HCT116 (cell line): ENCODE measurements around the gene PDCD2. TPM values are rescaled to one million over a fixed set of nuclear protein-coding genes. Genes with fewer than 3 reads are reported as not detected.

ENCODE experiments used
- ATAC-seq: fragments of 200-7000 bp; cut with Tn5 transposase; 2 replicates; pipeline ENCODE4 v1.9.1; 2020; ENCODE audit warnings: mild to moderate bottlenecking, moderate library complexity
- BruUV-seq: library from RNA; stranded (reverse); fragments of 400-500 nt; replicated peaks from 2 replicates; lab custom pipeline; 2021; lab: Mats Ljungman, UMichigan
- CTCF ChIA-PET: fragments of 300-600 bp; sonication (Branson Sonifier 250); formaldehyde crosslinking; loops from one replicate; lab custom pipeline; 2021; ENCODE audit warnings: antibody characterized with exemption; lab: Charles Lee
- POLR2A ChIA-PET: fragments of 300-600, 350-600 bp; sonication (Branson Sonifier 250); formaldehyde crosslinking; loops from one replicate; lab custom pipeline; 2021; ENCODE audit warnings: antibody characterized with exemption; lab: Charles Lee
- RAD21 ChIA-PET, 2 experiments: fragments of 300-600 bp; sonication (Branson Sonifier 250); formaldehyde crosslinking; loops; one replicate each; lab custom pipeline; 2023; ENCODE audit warnings: low total read pairs in 2 of 2; ENCODE audit not compliant: uncharacterized antibody in 2 of 2, unreplicated experiment in 2 of 2, low non-redundant PET in 1 of 2; lab: Charles Lee
- DNase-seq: peaks from one replicate; pipeline ENCODE4 v3.0.0-alpha.2; 2010; ENCODE audit warnings: low read depth, low spot score
- H2AFZ ChIP-seq: fragments of 200-600 bp; shearing (Covaris generic), sonication (generic); 2 replicates; pipeline ENCODE4 v1.6.1; 2017; ENCODE audit warnings: low read depth, mixed run types, mixed read lengths, antibody characterized with exemption, low read length; ENCODE audit not compliant: poor library complexity, severe bottlenecking
- H3K27ac ChIP-seq: 2 replicates; pipeline ENCODE4 v1.5.1; 2012; ENCODE audit warnings: low read depth, low read length
- H3K27me3 ChIP-seq: fragments of 200-600 bp; sonication (generic); 2 replicates; pipeline ENCODE4 v1.6.1; 2016; ENCODE audit warnings: mixed run types, low read length, mixed read lengths; ENCODE audit not compliant: insufficient read depth
- H3K36me3 ChIP-seq, 2 experiments: fragments of 200-500 bp in 1 of 2; fragments of 200-600 bp in 1 of 2; sonication (Bioruptor generic) in 1 of 2; sonication (generic) in 1 of 2; 2 replicates each; pipeline versions ENCODE4 v1.5.1 to v1.6.1; 2014 to 2016; ENCODE audit warnings: low read length in 2 of 2, inconsistent platforms in 1 of 2, mixed read lengths in 1 of 2, mixed run types in 1 of 2; ENCODE audit not compliant: insufficient read depth in 2 of 2, control insufficient read depth in 1 of 2
- H3K4me1 ChIP-seq, 2 experiments: fragments of 200-600 bp in 1 of 2; sonication (generic) in 1 of 2; 2 replicates each; pipeline versions ENCODE4 v1.5.1 to v1.6.1; 2012 to 2017; ENCODE audit warnings: low read length in 2 of 2, inconsistent platforms in 1 of 2, mild to moderate bottlenecking in 1 of 2, mixed read lengths in 1 of 2, mixed run types in 1 of 2, moderate library complexity in 1 of 2; ENCODE audit not compliant: insufficient read depth in 2 of 2, control insufficient read depth in 1 of 2
- H3K4me2 ChIP-seq: fragments of 200-600 bp; sonication (generic); 2 replicates; pipeline ENCODE4 v1.6.1; 2017; ENCODE audit warnings: mixed run types, low read length, mixed read lengths
- H3K4me3 ChIP-seq, 2 experiments: fragments of 200-600 bp in 1 of 2; sonication (generic) in 1 of 2; replicated peaks in 1 of 2; 2 replicates each; pipeline ENCODE4 v1.5.1; 2011 to 2016; ENCODE audit warnings: low read length in 2 of 2, control low read depth in 1 of 2, low read depth in 1 of 2, mild to moderate bottlenecking in 1 of 2, mixed read lengths in 1 of 2, mixed run types in 1 of 2
- H3K79me2 ChIP-seq: fragments of 200-600 bp; sonication (generic); 2 replicates; pipeline ENCODE4 v1.6.1; 2017; ENCODE audit warnings: mild to moderate bottlenecking, mixed run types, low read length, moderate library complexity, mixed read lengths; ENCODE audit not compliant: insufficient read depth
- H3K9ac ChIP-seq: fragments of 200-600 bp; sonication (generic); 2 replicates; pipeline ENCODE4 v1.6.1; 2016; ENCODE audit warnings: low read length, mixed read lengths
- H3K9me2 ChIP-seq: fragments of 200-600 bp; sonication (generic), shearing (Covaris generic); 2 replicates; pipeline ENCODE4 v1.6.1; 2017; ENCODE audit warnings: mixed run types, mild to moderate bottlenecking, moderate library complexity; ENCODE audit not compliant: insufficient read depth
- H3K9me3 ChIP-seq, 2 experiments: fragments of 200-500 bp in 1 of 2; fragments of 200-600 bp in 1 of 2; sonication (Bioruptor generic) in 1 of 2; sonication (generic) in 1 of 2; 2 replicates each; pipeline ENCODE4 v1.6.1; 2014 to 2017; ENCODE audit warnings: low read length in 2 of 2, mixed read lengths in 2 of 2, inconsistent platforms in 1 of 2, low read depth in 1 of 2, mild to moderate bottlenecking in 1 of 2, mixed run types in 1 of 2, moderate library complexity in 1 of 2; ENCODE audit not compliant: control insufficient read depth in 1 of 2, insufficient read depth in 1 of 2
- H4K20me1 ChIP-seq: fragments of 200-600 bp; sonication (generic), shearing (Covaris generic); 2 replicates; pipeline ENCODE4 v1.6.1; 2017; ENCODE audit warnings: mixed run types, mild to moderate bottlenecking, moderate library complexity; ENCODE audit not compliant: insufficient read depth
- EGR1 ChIP-seq: IDR thresholded peaks from 2 replicates; pipeline ENCODE4 v1.6.1; 2012; ENCODE audit warnings: low read depth
- SIN3A ChIP-seq: IDR thresholded peaks from 2 replicates; pipeline ENCODE4 v1.6.1; 2012; ENCODE audit warnings: low read depth
- SP1 ChIP-seq: IDR thresholded peaks from 2 replicates; pipeline ENCODE4 v1.6.1; 2012; ENCODE audit warnings: low read depth
- SRF ChIP-seq: IDR thresholded peaks from 2 replicates; pipeline ENCODE4 v1.6.1; 2012; ENCODE audit warnings: low read depth
- ZNF274 ChIP-seq: fragments of 200-500 bp; sonication (Bioruptor generic); IDR thresholded peaks from 2 replicates; pipeline ENCODE4 v1.6.1; 2014; ENCODE audit warnings: mild to moderate bottlenecking, low read depth, low read length, inconsistent platforms
- intact Hi-C: fragments of 100-400 bp; cut with micrococcal nuclease; formaldehyde crosslinking; loops from 2 replicates; pipeline ENCODE4 v1.10.0; 2022
- total RNA-seq: library from RNA; stranded (reverse); gene quantifications from one replicate; pipeline ENCODE4 v1.2.1, GENCODE V29; 2021; ENCODE audit not compliant: unreplicated experiment
- TF ChIP-seq, protein P1 (sequence below): IDR thresholded peaks from 2 replicates; pipeline ENCODE4 v1.6.1; 2012; ENCODE audit warnings: low read depth

PDCD2 gene
- total RNA-seq, 1 experiment from 2014 or later: 127 TPM

DNA sequence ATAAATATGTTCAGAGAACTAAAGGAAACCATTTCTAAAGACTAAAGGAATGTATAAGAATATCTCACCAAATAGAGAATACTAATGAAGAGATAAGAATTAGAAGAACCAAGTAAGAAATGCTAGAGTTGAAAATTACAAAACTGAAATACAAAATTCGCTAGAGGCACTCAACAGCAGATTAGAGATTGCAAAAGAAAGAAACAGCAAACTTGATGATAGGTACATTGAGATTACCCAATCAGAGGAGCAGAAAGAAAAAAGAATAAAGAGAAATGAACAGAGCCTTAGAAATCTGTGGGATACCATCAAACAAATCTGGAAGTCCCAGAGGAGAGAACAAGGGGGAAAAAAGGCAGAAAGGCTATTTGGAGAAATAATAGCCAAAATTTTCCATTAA is 6.3 kb upstream of the PDCD2 start:
- Histone ChIP-seq H3K79me2 (no peaks in the 10 kb centered on the region), H3K9me2 (no peaks in the 10 kb centered on the region), H2AFZ (no peak overlapping the region), H3K27me3 (no peaks in the 10 kb centered on the region), H3K4me1 (no peaks in the 10 kb centered on the region), H3K9me3 (peaks cover 0 to 8% of the 10 kb centered on the region in 2 experiments; a peak in 2 of 4 replicates), H3K4me3 (no peak overlapping the region), H4K20me1 (no peaks in the 10 kb centered on the region), H3K4me2 (no peak overlapping the region), H3K36me3 (no peaks in the 10 kb centered on the region), H3K27ac (no peak overlapping the region), H3K9ac (no peak overlapping the region)
- ATAC-seq (no peak), DNase-seq (no peak)
- no peak for TF ChIP-seq EGR1
- no peak for TF ChIP-seq SRF
- TF ChIP-seq ZNF274: no peak
- TF ChIP-seq SIN3A: no peak
- no peak for TF ChIP-seq SP1
- POLR2A ChIA-PET: no interaction called here
- RAD21 ChIA-PET: no interaction called here
- intact Hi-C loops: no loop called here
- CTCF ChIA-PET: no interaction called here
- no TSS peak for BruUV-seq

DNA sequence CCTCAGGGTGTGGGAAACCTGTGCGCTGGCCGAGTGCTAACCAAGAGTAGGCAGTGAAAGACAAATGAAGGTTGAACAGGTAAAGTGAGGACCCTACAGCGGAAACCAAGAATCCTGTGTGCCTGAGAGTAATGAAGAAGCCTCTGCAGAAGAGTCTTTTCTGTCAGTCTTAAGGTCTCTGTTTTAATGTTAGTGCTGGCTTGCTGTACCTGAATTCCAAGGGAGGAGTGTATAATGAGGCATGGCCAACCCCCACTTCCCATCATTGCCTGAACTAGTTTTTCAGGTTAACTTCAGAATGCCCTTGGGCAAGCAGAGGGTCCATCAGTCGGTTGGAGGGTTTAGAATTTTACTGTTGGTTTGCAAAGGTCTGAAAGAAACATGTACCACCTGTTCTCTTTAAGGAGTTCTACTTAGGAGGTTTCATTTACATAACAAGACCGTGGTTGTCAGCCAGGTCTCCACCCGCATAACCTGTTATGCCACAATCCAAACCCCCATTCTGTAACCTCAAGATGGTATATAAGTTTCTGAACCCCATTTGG is 589 bp upstream of the PDCD2 start:
- Histone ChIP-seq H3K9ac (peak overlapping the region; percentile 89), H3K4me3 (peak overlapping the region; percentile 81 to 97), H4K20me1 (no peaks in the 10 kb centered on the region), H3K4me2 (peak overlapping the region; percentile 95), H3K9me2 (no peaks in the 10 kb centered on the region), H3K36me3 (peaks cover 12 to 22% of the 10 kb centered on the region in 2 experiments; a peak in 2 of 4 replicates), H3K27me3 (no peaks in the 10 kb centered on the region), H2AFZ (peak overlapping the region; percentile 77), H3K79me2 (peaks cover 37% of the 10 kb centered on the region), H3K27ac (peak overlapping the region; percentile 82), H3K4me1 (peaks cover 0 to 14% of the 10 kb centered on the region in 2 experiments; a peak in 1 of 4 replicates), H3K9me3 (no peaks in the 10 kb centered on the region; a peak in 1 of 4 replicates)
- TSS peak; percentile 84 for BruUV-seq
- ChIA-PET CTCF (interaction anchor here (1.6 kb wide), 1 partner anchor 10 kb away, joined by 7 read pairs; no protein-coding TSS in a partner anchor), RAD21 (no interaction called here), POLR2A (interaction anchor here (1.4 kb wide), 1 partner anchor 10 kb away, joined by 5 read pairs; no protein-coding TSS in a partner anchor)
- TF ChIP-seq, protein P1, sequence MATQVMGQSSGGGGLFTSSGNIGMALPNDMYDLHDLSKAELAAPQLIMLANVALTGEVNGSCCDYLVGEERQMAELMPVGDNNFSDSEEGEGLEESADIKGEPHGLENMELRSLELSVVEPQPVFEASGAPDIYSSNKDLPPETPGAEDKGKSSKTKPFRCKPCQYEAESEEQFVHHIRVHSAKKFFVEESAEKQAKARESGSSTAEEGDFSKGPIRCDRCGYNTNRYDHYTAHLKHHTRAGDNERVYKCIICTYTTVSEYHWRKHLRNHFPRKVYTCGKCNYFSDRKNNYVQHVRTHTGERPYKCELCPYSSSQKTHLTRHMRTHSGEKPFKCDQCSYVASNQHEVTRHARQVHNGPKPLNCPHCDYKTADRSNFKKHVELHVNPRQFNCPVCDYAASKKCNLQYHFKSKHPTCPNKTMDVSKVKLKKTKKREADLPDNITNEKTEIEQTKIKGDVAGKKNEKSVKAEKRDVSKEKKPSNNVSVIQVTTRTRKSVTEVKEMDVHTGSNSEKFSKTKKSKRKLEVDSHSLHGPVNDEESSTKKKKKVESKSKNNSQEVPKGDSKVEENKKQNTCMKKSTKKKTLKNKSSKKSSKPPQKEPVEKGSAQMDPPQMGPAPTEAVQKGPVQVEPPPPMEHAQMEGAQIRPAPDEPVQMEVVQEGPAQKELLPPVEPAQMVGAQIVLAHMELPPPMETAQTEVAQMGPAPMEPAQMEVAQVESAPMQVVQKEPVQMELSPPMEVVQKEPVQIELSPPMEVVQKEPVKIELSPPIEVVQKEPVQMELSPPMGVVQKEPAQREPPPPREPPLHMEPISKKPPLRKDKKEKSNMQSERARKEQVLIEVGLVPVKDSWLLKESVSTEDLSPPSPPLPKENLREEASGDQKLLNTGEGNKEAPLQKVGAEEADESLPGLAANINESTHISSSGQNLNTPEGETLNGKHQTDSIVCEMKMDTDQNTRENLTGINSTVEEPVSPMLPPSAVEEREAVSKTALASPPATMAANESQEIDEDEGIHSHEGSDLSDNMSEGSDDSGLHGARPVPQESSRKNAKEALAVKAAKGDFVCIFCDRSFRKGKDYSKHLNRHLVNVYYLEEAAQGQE: no peak
- DNase-seq: no peak
- intact Hi-C loops: no loop called here
- peak; percentile 33 for ATAC-seq
